WTC11 (cell line): ENCODE results near the gene LGALS8. TPM values are rescaled to one million over a fixed set of nuclear protein-coding genes. Genes with fewer than 3 reads are reported as not detected.

Experiments
- ATAC-seq: fragments of 200-7000 bp; cut with Tn5 transposase; 2 replicates; pipeline ENCODE4 v1.10.0; 2021; ENCODE audit warnings: mild to moderate bottlenecking, moderate library complexity
- CTCF ChIA-PET: fragments of 300-600 bp; sonication (Branson Sonifier 250); formaldehyde crosslinking; loops from one replicate; lab custom pipeline; 2021; ENCODE audit warnings: antibody characterized with exemption; lab: Charles Lee
- POLR2A ChIA-PET: fragments of 350-600 bp; sonication (Branson Sonifier 250); formaldehyde crosslinking; loops from one replicate; lab custom pipeline; 2021; ENCODE audit warnings: antibody characterized with exemption; lab: Charles Lee
- DNase-seq: peaks from one replicate; pipeline ENCODE4 v3.0.0; 2021; ENCODE audit warnings: low spot score
- H3K27ac Mint-ChIP-seq: 2 replicates; pipeline ENCODE4 v1.8.0; 2021; ENCODE audit warnings: mixed read lengths
- H3K27me3 Mint-ChIP-seq: 2 replicates; pipeline ENCODE4 v1.8.0; 2021; ENCODE audit warnings: low read depth, mild to moderate bottlenecking, moderate library complexity, mixed read lengths
- H3K36me3 Mint-ChIP-seq: 2 replicates; pipeline ENCODE4 v1.8.0; 2021; ENCODE audit warnings: mixed read lengths
- H3K4me1 Mint-ChIP-seq: 2 replicates; pipeline ENCODE4 v1.8.0; 2022; ENCODE audit warnings: mixed read lengths
- H3K4me3 Mint-ChIP-seq: 2 replicates; pipeline ENCODE4 v1.8.0; 2021; ENCODE audit warnings: mild to moderate bottlenecking, moderate library complexity, mixed read lengths
- H3K9me3 Mint-ChIP-seq: 2 replicates; pipeline ENCODE4 v1.8.0; 2021; ENCODE audit warnings: mixed read lengths
- CTCF ChIP-seq: fragments of 200-600 bp; IDR thresholded peaks from 2 replicates; pipeline ENCODE4 v1.8.0; 2022; ENCODE audit warnings: antibody characterized with exemption
- ESRRA ChIP-seq: sonication (generic); formaldehyde crosslinking; IDR thresholded peaks from 2 replicates; pipeline ENCODE4 v1.8.1; 2022; ENCODE audit warnings: mild to moderate bottlenecking, missing genetic modification reagents, borderline replicate concordance
- ETV6 ChIP-seq: sonication (generic); formaldehyde crosslinking; IDR thresholded peaks from 2 replicates; pipeline ENCODE4 v1.8.1; 2022; ENCODE audit warnings: mild to moderate bottlenecking, missing genetic modification reagents
- GTF2I ChIP-seq: fragments of 250-450 bp; sonication (Bioruptor Pico); conservative IDR thresholded peaks from 2 replicates; pipeline ENCODE4 v1.4.0; 2021; ENCODE audit warnings: mild to moderate bottlenecking
- IRF1 ChIP-seq: sonication (generic); formaldehyde crosslinking; IDR thresholded peaks from 2 replicates; pipeline ENCODE4 v1.8.0; 2023; ENCODE audit warnings: missing genetic modification reagents
- KAT7 ChIP-seq: sonication (generic); formaldehyde crosslinking; IDR thresholded peaks from 2 replicates; pipeline ENCODE4 v1.8.1; 2023; ENCODE audit warnings: missing genetic modification reagents, mild to moderate bottlenecking, borderline replicate concordance
- MYBL2 ChIP-seq: sonication (generic); formaldehyde crosslinking; IDR thresholded peaks from 2 replicates; pipeline ENCODE4 v1.8.1; 2023; ENCODE audit warnings: mild to moderate bottlenecking, moderate library complexity, missing genetic modification reagents
- NFATC4 ChIP-seq: fragments of 250-450 bp; sonication (Bioruptor Pico); IDR thresholded peaks from 2 replicates; pipeline ENCODE4 v1.9.0; 2021; ENCODE audit warnings: mild to moderate bottlenecking
- NR1H2 ChIP-seq: sonication (generic); formaldehyde crosslinking; IDR thresholded peaks from 2 replicates; pipeline ENCODE4 v1.9.0; 2021; ENCODE audit warnings: mild to moderate bottlenecking, moderate library complexity, missing genetic modification reagents
- NR2C2 ChIP-seq: sonication (generic); formaldehyde crosslinking; IDR thresholded peaks from 2 replicates; pipeline ENCODE4 v1.8.0; 2022; ENCODE audit warnings: mild to moderate bottlenecking, missing genetic modification reagents
- SMAD4 ChIP-seq: sonication (generic); formaldehyde crosslinking; IDR thresholded peaks from 2 replicates; pipeline ENCODE4 v1.8.0; 2022; ENCODE audit warnings: mild to moderate bottlenecking, missing genetic modification reagents
- TEAD4 ChIP-seq: sonication (generic); formaldehyde crosslinking; IDR thresholded peaks from 2 replicates; pipeline ENCODE4 v1.8.0; 2022; ENCODE audit warnings: mild to moderate bottlenecking, missing genetic modification reagents
- ZNF121 ChIP-seq: sonication (generic); formaldehyde crosslinking; IDR thresholded peaks from 2 replicates; pipeline ENCODE4 v1.8.0; 2023; ENCODE audit warnings: missing genetic modification reagents
- ZNF138 ChIP-seq: sonication (generic); formaldehyde crosslinking; conservative IDR thresholded peaks from 2 replicates; pipeline ENCODE4 v1.8.1; 2022; ENCODE audit warnings: mild to moderate bottlenecking, moderate library complexity, missing genetic modification reagents
- ZNF281 ChIP-seq: sonication (generic); formaldehyde crosslinking; IDR thresholded peaks from 2 replicates; pipeline ENCODE4 v1.8.0; 2023; ENCODE audit warnings: mild to moderate bottlenecking, missing genetic modification reagents
- ZNF532 ChIP-seq: fragments of 250-450 bp; sonication (Bioruptor Pico); IDR thresholded peaks from 2 replicates; pipeline ENCODE4 v1.9.0; 2021; ENCODE audit warnings: mild to moderate bottlenecking, borderline replicate concordance
- total RNA-seq: library from RNA; stranded (reverse); gene quantifications from 3 replicates; pipeline ENCODE4 v1.2.3, GENCODE V29; 2021

Gene LGALS8
- total RNA-seq, 1 experiment from 2014 or later = 8.6 TPM

- Mint-ChIP-seq H3K4me3 (no peak overlapping the region), H3K9me3 (no peaks in the 10 kb centered on the region), H3K27me3 (no peaks in the 10 kb centered on the region), H3K27ac (peak overlapping the region; percentile 66; the same call in 1 of the 2 replicates), H3K4me1 (0 out of 2 replicates have a peak, but pooled peaks cover 3% of the 10 kb centered on the region), H3K36me3 (peaks cover 37% of the 10 kb centered on the region)
- POLR2A ChIA-PET = no interaction called here
- peak; percentile 93 for ATAC-seq
- CTCF ChIA-PET = no interaction called here
- no peak for TF ChIP-seq ZNF532 (CRISPR knock-in tag)
- TF ChIP-seq GTF2I (CRISPR knock-in tag) = no peak
- no peak for TF ChIP-seq KAT7 (CRISPR knock-in tag)
- peak; percentile 32; the same call in 1 of the 2 replicates for TF ChIP-seq CTCF
- DNase-seq = peak; percentile 32
These were observed 19.4 kb downstream of the LGALS8 start for GRCh38 chr1:236543065-236543669.

- POLR2A ChIA-PET = no interaction called here
- no peak overlapping the region for H3K4me3 Mint-ChIP-seq
- peaks cover 54% of the 10 kb centered on the region for H3K36me3 Mint-ChIP-seq
- DNase-seq (no peak), ATAC-seq (no peak)
- 0 out of 2 replicates have a peak, but pooled peaks cover 3% of the 10 kb centered on the region for H3K4me1 Mint-ChIP-seq
- no peak for TF ChIP-seq TEAD4 (CRISPR knock-in tag)
- TF ChIP-seq, all 79 proteins: peak for 0
- H3K9me3 Mint-ChIP-seq = no peaks in the 10 kb centered on the region
- no peaks in the 10 kb centered on the region for H3K27me3 Mint-ChIP-seq
- CTCF ChIA-PET = no interaction called here
- peak overlapping the region; percentile 20 for H3K27ac Mint-ChIP-seq
These were observed 21.9 kb downstream of the LGALS8 start for GRCh38 chr1:236545621-236546169.

- no peaks in the 10 kb centered on the region for H3K9me3 Mint-ChIP-seq
- TF ChIP-seq MYBL2 (CRISPR knock-in tag) = no peak
- TF ChIP-seq ZNF121 (CRISPR knock-in tag) = no peak
- no peak for TF ChIP-seq ZNF281 (CRISPR knock-in tag)
- no peak for TF ChIP-seq NR1H2 (CRISPR knock-in tag)
- no peak for TF ChIP-seq KAT7 (CRISPR knock-in tag)
- no peak for TF ChIP-seq ZNF138
- no peak for TF ChIP-seq ETV6 (CRISPR knock-in tag)
- no peak for TF ChIP-seq NR2C2 (CRISPR knock-in tag)
- TF ChIP-seq ESRRA (CRISPR knock-in tag) = no peak
- TF ChIP-seq SMAD4 (CRISPR knock-in tag) = no peak
- TF ChIP-seq ZNF532 (CRISPR knock-in tag) = no peak
- TF ChIP-seq IRF1 (CRISPR knock-in tag) = no peak
- no peak for TF ChIP-seq NFATC4 (CRISPR knock-in tag)
- TF ChIP-seq, all 79 proteins: peak for 0
- CTCF ChIA-PET = interaction anchor here (0.9 kb wide), 1 partner anchor 10 kb away, joined by 3 read pairs; no protein-coding TSS in a partner anchor
- no peaks in the 10 kb centered on the region for H3K27me3 Mint-ChIP-seq
- H3K27ac Mint-ChIP-seq = no peak overlapping the region
- DNase-seq (no peak), ATAC-seq (no peak)
- peaks cover 72% of the 10 kb centered on the region for H3K36me3 Mint-ChIP-seq
- POLR2A ChIA-PET = no interaction called here
- no peak overlapping the region for H3K4me3 Mint-ChIP-seq
- H3K4me1 Mint-ChIP-seq = 0 out of 2 replicates have a peak, but pooled peaks cover 3% of the 10 kb centered on the region
These were observed 24.7 kb downstream of the LGALS8 start for GRCh38 chr1:236548452-236548851.
